Fibroblast of pulmonary artery (primary cell): ENCODE measurements around the gene INTS6.

ENCODE experiments used
- DNase-seq: peaks from one replicate; pipeline ENCODE4 v3.0.0-alpha.2; 2010; ENCODE audit warnings: low read depth
- H3K4me3 ChIP-seq: replicated peaks from 2 replicates; pipeline ENCODE4 v1.5.1; 2011; ENCODE audit warnings: low read depth, mild to moderate bottlenecking, control low read depth, low read length, moderate library complexity
- TF ChIP-seq, protein P1 (sequence below): IDR thresholded peaks from 2 replicates; pipeline ENCODE4 v1.5.1; 2011; ENCODE audit warnings: mild to moderate bottlenecking, control low read depth, low read length, inconsistent platforms; ENCODE audit errors: missing control alignments

The INTS6 gene

GRCh38 chr13:51364404-51365008, 88.3 kb downstream of the INTS6 start:
- TF ChIP-seq, protein P1, sequence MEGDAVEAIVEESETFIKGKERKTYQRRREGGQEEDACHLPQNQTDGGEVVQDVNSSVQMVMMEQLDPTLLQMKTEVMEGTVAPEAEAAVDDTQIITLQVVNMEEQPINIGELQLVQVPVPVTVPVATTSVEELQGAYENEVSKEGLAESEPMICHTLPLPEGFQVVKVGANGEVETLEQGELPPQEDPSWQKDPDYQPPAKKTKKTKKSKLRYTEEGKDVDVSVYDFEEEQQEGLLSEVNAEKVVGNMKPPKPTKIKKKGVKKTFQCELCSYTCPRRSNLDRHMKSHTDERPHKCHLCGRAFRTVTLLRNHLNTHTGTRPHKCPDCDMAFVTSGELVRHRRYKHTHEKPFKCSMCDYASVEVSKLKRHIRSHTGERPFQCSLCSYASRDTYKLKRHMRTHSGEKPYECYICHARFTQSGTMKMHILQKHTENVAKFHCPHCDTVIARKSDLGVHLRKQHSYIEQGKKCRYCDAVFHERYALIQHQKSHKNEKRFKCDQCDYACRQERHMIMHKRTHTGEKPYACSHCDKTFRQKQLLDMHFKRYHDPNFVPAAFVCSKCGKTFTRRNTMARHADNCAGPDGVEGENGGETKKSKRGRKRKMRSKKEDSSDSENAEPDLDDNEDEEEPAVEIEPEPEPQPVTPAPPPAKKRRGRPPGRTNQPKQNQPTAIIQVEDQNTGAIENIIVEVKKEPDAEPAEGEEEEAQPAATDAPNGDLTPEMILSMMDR, result no peak
- DNase-seq, result peak; percentile 52
- H3K4me3 ChIP-seq, result no peak overlapping the region

DNA sequence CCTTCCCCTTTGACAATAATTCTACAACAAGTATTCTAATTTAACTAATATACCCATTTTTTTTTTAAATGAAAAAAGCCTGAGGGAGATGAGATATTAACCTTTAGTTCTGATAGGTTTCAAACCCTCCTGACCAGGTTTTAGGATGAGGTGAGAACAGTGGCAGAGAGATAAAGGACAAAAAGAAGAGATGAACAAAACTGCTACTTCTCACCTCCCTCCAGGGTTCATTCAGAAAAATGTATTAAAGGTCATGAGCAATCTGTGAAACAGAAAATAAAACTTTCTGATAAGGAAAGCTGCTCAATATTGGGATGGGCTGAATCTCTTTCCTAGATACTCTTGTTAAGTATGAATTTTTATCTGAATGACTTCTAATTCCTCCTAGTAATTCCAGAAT, 89.2 kb downstream of the INTS6 start:
- TF ChIP-seq, protein P1, result no peak
- H3K4me3 ChIP-seq, result no peak overlapping the region
- DNase-seq, result no peak

DNA sequence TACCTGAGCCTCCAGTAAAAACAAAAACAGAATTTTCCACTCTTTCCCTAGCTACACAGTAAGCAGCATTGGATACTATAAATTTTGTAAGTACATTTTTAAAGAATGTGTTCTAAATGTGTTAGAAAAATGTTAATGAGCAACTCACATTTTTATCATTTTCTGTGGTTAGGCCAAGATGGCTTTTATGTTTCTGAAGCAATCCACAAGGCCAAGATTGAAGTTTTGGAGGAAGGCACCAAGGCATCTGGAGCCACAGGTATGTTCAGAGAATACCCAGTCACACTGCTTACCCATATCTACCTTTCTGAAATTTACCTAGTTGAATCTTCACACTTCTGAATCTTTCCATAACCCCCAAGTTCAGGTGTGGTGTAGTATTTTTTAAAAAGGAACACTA, 91.7 kb downstream of the INTS6 start:
- H3K4me3 ChIP-seq, result no peak overlapping the region
- TF ChIP-seq, protein P1, result no peak
- DNase-seq, result no peak

- TF ChIP-seq, protein P1, result no peak
- DNase-seq, result no peak
- no peak overlapping the region for H3K4me3 ChIP-seq
Measured at GRCh38 chr13:51360489-51360888, 92.3 kb downstream of the INTS6 start.

GRCh38 chr13:51359352-51359751, 93.5 kb downstream of the INTS6 start:
- no peak overlapping the region for H3K4me3 ChIP-seq
- no peak for DNase-seq
- TF ChIP-seq, protein P1, result no peak

- no peak for DNase-seq
- no peak overlapping the region for H3K4me3 ChIP-seq
- TF ChIP-seq, protein P1, result no peak
Measured at GRCh38 chr13:51357928-51358595, 94.8 kb downstream of the INTS6 start.

DNA sequence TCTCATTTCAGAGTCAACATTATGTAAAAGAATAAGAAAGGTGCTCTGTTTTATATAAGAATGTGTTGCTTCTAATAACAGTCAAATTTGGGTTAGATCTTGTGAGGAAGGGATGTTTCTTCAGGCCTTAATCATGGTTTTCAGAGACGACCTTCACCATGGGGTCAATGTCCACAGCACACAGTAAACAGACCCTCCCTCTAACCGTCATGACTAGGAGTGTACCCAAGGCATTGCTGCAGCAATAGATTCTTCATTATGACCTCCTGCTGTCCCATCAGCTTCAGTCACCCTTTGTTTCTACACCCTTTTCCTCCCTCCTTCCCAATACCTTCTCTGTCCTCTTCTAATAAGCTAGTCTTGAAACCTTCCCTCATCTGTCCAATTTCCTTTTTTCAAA, 97.6 kb downstream of the INTS6 start:
- no peak for DNase-seq
- no peak overlapping the region for H3K4me3 ChIP-seq
- TF ChIP-seq, protein P1, result no peak
